Peyer's patch (tissue), 4 donors: Measurements from ENCODE around the gene MFAP5. TPM values are rescaled to one million over a fixed set of nuclear protein-coding genes. Genes with fewer than 3 reads are reported as not detected.
A peak's percentile ranks its signal among the peaks of the same experiment; 100 is the strongest.

Source experiments
- DNase-seq, 3 donors: peaks; one replicate each; pipeline ENCODE4 v3.0.0-alpha.2; 2017 to 2019
- H3K27ac ChIP-seq, 4 donors: fragments of 200-600 bp; sonication (generic); one replicate each; pipeline ENCODE4 v1.5.1; 2016 to 2019
- H3K27me3 ChIP-seq, 2 donors: fragments of 200-600 bp; sonication (generic); one replicate each; pipeline ENCODE4 v1.5.1; 2019
- H3K36me3 ChIP-seq, 3 donors: fragments of 200-600 bp; sonication (generic); one replicate each; pipeline ENCODE4 v1.5.1; 2016 to 2019
- H3K4me1 ChIP-seq, 4 donors: fragments of 200-600 bp; sonication (generic); one replicate each; pipeline ENCODE4 v1.5.1; 2016 to 2019
- H3K4me3 ChIP-seq, 4 donors: fragments of 200-600 bp; sonication (generic); 1 replicate in 3 of 4; 2 replicates in 1 of 4; pipeline ENCODE4 v1.5.1; 2016 to 2019; ENCODE audit warnings: mild to moderate bottlenecking in 1 of 4
- H3K9me3 ChIP-seq, 4 donors: fragments of 200-600 bp; sonication (generic); one replicate each; pipeline ENCODE4 v1.5.1; 2016 to 2019; ENCODE audit warnings: mild to moderate bottlenecking in 1 of 4
- CTCF ChIP-seq, 6 experiments: fragments of 450-650 bp in 4 of 6; fragments of 200-600 bp in 2 of 6; sonication (generic) in 1 of 6; IDR thresholded peaks; one replicate each; pipeline ENCODE4 v1.5.1; 2017 to 2019; ENCODE audit warnings: antibody characterized with exemption in 6 of 6, mild to moderate bottlenecking in 3 of 6, moderate library complexity in 1 of 6
- POLR2A ChIP-seq, 2 donors: fragments of 450-650 bp; IDR thresholded peaks; one replicate each; pipeline ENCODE4 v1.5.1; 2017; ENCODE audit warnings: antibody characterized with exemption in 2 of 2, mild to moderate bottlenecking in 2 of 2, moderate library complexity in 2 of 2
- total RNA-seq, 4 donors: library from RNA; depleted of rRNA; stranded (reverse); fragments of >200 nt; gene quantifications; one replicate each; pipeline ENCODE4 v1.1.0, GENCODE V29; 2016

The MFAP5 gene
- total RNA-seq, 4 donors from 2014 or later: 17.3 to 67.4 (median 32.4) TPM

- DNase-seq: no peak
- Histone ChIP-seq H3K27me3 (no peaks in the 10 kb centered on the region), H3K36me3 (no peaks in the 10 kb centered on the region), H3K4me3 (peak overlapping the region; percentile 58 to 99 (median 96)), H3K9me3 (no peaks in the 10 kb centered on the region), H3K27ac (peak overlapping the region in 2 of 4 donors; percentile 91 to 94), H3K4me1 (peaks cover 0 to 22% (median 2%) of the 10 kb centered on the region in 4 donors)
- TF ChIP-seq CTCF (IDR thresholded peaks at IDR 0.05): no peak
- no peak for TF ChIP-seq POLR2A (IDR thresholded peaks at IDR 0.05)
Measured at GRCh38 chr12:8698879-8699278, 36.3 kb upstream of the MFAP5 start.

- Histone ChIP-seq H3K4me1 (peaks cover 0 to 22% (median 2%) of the 10 kb centered on the region in 4 donors), H3K36me3 (no peaks in the 10 kb centered on the region), H3K27ac (peak overlapping the region; percentile 87 to 94 (median 92)), H3K27me3 (no peaks in the 10 kb centered on the region), H3K4me3 (peak overlapping the region; percentile 58 to 99 (median 96)), H3K9me3 (no peaks in the 10 kb centered on the region)
- TF ChIP-seq POLR2A (IDR thresholded peaks at IDR 0.05) (no peak), CTCF (IDR thresholded peaks at IDR 0.05) (no peak)
- DNase-seq: peak; percentile 69 to 81 (median 70)
Measured at GRCh38 chr12:8698132-8698851, 35.7 kb upstream of the MFAP5 start.

GRCh38 chr12:8697476-8698131, 35.0 kb upstream of the MFAP5 start, which contains the start of gene RIMKLB:
Gene RIMKLB, plus strand, starts transcription at chr12:8697991. Its CDS starts 15,876 bp downstream, at chr12:8713867.
- peak within 1 kb of the TSS; percentile 58 to 99 (median 96) for H3K4me3 ChIP-seq
- no peaks in the 10 kb centered on the region for H3K9me3 ChIP-seq
- H3K36me3 ChIP-seq: no peaks in the 10 kb centered on the region
- peak within 1 kb of the TSS; percentile 87 to 94 (median 92) for H3K27ac ChIP-seq
- peak; percentile 38 to 63 for TF ChIP-seq POLR2A (IDR thresholded peaks at IDR 0.05)
- no peak for TF ChIP-seq CTCF (IDR thresholded peaks at IDR 0.05)
- H3K27me3 ChIP-seq: no peaks in the 10 kb centered on the region
- peak; percentile 81 to 92 (median 81) for DNase-seq
- H3K4me1 ChIP-seq: peaks cover 0 to 22% (median 2%) of the 10 kb centered on the region in 4 donors

- Histone ChIP-seq H3K27ac (peak overlapping the region; percentile 87 to 94 (median 92)), H3K4me3 (peak overlapping the region; percentile 58 to 99 (median 96)), H3K27me3 (no peaks in the 10 kb centered on the region), H3K4me1 (peaks cover 0 to 22% (median 2%) of the 10 kb centered on the region in 4 donors), H3K9me3 (no peaks in the 10 kb centered on the region), H3K36me3 (no peaks in the 10 kb centered on the region)
- peak in 1 of 6 experiments; percentile 13 for TF ChIP-seq CTCF (IDR thresholded peaks at IDR 0.05)
- TF ChIP-seq POLR2A (IDR thresholded peaks at IDR 0.05): no peak
- peak in 1 of 3 donors; percentile 56 for DNase-seq
Measured at GRCh38 chr12:8697120-8697475, 34.5 kb upstream of the MFAP5 start.

- H3K27me3 ChIP-seq: no peaks in the 10 kb centered on the region
- no peaks in the 10 kb centered on the region for H3K36me3 ChIP-seq
- H3K4me3 ChIP-seq: peak overlapping the region; percentile 58 to 99 (median 96)
- H3K9me3 ChIP-seq: no peaks in the 10 kb centered on the region
- DNase-seq: no peak
- TF ChIP-seq CTCF (IDR thresholded peaks at IDR 0.05) (no peak), POLR2A (IDR thresholded peaks at IDR 0.05) (peak in 1 of 2 donors; percentile 71)
- H3K27ac ChIP-seq: peak overlapping the region; percentile 87 to 94 (median 92)
- peaks cover 0 to 22% (median 2%) of the 10 kb centered on the region in 4 donors for H3K4me1 ChIP-seq
Measured at GRCh38 chr12:8696442-8697090, 33.9 kb upstream of the MFAP5 start.
